ENCODE data around the gene ZFAND3.

DNA sequence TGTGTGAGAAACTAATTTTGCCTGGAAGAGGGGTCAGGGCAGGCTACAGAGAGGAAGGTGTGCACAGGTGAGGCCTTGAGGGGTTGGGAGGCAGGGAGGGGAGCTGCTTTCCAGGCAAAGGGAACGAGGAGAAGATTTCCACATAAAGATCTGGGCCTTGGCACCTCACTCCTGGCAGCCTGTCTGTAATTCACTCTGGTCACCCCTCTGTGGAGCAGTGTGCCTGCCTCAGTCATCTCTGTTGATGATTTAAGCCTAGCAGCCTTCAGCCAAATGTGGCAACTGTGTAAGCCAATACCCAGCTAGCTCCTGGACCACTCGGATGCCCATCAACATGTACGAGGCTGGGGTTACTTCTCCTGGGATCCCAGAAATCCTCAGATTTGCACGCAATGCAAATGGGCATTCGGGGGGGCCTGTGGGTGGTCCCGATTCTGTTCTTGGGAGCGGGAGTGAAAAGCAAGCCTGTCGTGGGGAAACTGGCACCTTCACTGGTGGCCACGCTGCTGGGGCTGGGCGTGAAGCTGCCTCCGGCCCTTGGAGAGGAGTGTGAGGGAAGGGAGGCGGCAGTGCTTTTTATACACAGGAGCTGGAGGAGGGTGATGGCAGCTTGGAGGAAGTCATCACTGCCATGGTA lies 360.4 kb downstream of the ZFAND3 start:
- TF ChIP-seq, protein P1, sequence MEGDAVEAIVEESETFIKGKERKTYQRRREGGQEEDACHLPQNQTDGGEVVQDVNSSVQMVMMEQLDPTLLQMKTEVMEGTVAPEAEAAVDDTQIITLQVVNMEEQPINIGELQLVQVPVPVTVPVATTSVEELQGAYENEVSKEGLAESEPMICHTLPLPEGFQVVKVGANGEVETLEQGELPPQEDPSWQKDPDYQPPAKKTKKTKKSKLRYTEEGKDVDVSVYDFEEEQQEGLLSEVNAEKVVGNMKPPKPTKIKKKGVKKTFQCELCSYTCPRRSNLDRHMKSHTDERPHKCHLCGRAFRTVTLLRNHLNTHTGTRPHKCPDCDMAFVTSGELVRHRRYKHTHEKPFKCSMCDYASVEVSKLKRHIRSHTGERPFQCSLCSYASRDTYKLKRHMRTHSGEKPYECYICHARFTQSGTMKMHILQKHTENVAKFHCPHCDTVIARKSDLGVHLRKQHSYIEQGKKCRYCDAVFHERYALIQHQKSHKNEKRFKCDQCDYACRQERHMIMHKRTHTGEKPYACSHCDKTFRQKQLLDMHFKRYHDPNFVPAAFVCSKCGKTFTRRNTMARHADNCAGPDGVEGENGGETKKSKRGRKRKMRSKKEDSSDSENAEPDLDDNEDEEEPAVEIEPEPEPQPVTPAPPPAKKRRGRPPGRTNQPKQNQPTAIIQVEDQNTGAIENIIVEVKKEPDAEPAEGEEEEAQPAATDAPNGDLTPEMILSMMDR (IDR thresholded peaks at IDR 0.05; ENCODE audit: poor library complexity): no peak
- TF ChIP-seq EZH2phosphoT487 (IDR thresholded peaks at IDR 0.05; ENCODE audit: low read depth, severe bottlenecking, unreplicated experiment): no peak
- TF ChIP-seq EZH2 (IDR thresholded peaks at IDR 0.05; ENCODE audit: borderline replicate concordance): no peak

Data from hepatocyte (in vitro differentiated cells).